Ureter (tissue), 1 donor: ENCODE data around the gene VWC2L. TPM values are rescaled to one million over a fixed set of nuclear protein-coding genes. Genes with fewer than 3 reads are reported as not detected.

ENCODE experiments used
- DNase-seq: peaks from one replicate; pipeline ENCODE4 v3.0.0-alpha.2; 2020; ENCODE audit warnings: low spot score
- total RNA-seq: library from RNA; stranded (reverse); gene quantifications from one replicate; pipeline ENCODE4 v1.2.4, GENCODE V29; 2023
- donor health status: DM: yes; HTN: yes; CAD: no.

The VWC2L gene
- total RNA-seq, 1 donor from 2014 or later: not detected

DNA sequence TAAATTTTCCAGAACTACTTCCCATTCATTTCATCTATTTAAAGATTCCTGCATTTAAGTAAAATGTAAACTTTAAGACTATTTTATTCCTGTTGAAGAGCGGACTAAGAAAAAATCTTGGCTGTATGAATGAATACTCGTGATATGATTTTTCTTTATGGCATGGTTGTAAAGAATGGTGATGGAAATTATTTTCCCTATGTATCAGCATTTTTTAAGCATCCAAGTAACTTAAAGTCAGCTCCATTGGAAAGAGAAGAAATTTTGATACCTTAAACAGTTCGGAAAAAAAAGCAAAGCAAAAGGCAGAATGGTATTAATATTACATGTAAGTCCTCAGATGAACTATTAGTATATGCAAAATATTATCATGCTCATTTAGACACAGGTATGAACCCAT is 58.9 kb downstream of the VWC2L start:
- no peak for DNase-seq

DNA sequence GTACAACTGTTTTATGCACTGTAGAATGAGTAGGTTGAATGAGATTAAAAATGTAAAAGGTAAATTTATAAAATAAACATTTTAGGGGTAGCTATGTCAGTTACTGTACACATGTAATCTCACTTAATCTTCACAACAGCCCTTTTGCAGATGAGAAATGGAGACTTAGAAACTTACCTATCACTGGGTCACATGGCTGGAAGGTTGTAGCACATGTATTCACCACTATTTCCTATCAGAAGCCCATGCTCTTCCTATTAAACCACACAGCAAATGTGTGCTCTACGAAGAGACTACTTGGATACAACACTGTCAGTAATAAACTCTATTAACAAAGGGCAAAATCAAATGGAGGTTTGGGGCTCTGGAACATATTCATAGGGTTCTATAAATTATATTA is 60.5 kb downstream of the VWC2L start:
- DNase-seq: no peak

DNA sequence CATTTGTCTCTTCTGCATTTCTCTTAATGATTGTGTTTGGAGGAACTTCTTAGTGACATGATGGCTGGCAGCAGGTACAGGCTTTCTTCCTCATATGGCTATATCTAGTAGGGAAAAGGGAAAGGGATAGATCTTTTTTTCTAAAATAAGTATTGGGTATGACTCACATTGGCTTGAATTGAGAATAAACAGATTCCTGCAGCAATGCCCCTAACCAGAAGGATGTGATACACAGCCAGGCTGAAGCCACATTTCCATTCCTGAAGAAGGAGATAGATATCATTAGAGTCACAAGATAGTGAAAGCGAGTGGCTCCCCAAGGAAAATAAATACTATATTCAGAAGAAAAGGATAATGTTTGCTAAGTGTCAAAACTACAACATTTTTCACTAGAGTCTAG is 61.1 kb downstream of the VWC2L start:
- DNase-seq: no peak

DNA sequence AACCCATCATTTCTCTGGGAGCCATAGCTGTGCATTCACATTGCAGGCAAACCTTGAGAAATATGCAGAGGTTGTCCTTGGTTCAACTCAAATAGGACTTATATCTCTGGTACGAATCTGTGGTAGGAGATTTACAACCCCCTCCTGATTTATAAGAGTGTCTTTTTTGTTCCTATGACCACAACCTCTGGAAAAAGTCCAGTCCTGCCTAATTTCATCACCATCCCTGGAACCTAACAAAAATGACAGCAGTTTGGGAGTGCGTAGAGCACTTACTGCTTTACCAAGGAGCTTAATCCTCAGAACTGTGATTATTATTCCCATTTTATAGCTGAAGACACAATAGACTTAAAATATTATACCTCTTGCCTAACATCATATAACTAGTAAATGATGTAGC is 66.5 kb downstream of the VWC2L start:
- DNase-seq: no peak

DNA sequence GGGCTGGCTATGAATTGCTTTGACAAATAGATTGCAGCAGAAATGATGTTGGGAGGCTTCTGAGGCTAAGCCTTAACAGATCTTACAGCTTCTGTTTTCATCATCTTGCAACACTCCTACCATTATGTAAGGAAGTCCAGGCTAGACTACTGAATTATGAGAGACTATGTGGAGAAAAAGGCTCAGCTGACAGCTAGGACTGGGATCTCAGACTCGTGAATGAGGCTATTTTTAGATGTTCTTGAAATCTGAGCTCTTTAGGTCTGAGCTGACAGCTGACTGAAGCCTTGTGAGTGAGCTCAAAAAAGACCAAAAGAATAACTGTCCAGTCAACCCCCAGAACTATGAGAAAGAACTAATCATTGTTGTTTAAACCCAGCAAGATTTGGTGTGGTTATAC is 70.3 kb downstream of the VWC2L start:
- DNase-seq: no peak

DNA sequence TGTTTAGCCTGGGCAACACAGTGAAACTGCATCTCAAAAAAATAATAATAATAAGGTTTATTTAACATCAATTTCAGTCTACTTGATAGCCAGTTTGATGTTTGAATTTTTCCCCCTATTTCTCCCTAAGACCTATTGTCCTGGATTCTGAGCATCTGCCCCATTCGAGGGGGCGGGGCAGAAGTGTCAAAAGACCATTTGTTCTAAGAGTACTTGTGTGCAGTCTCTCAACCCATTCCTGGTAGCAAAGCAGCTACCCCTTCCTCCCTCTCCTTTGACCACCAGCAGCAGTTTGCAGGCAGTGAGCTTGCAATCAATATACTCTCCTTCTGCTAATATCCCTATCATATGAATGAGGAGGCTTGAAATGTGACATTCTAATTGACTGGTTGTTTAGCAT is 71.9 kb downstream of the VWC2L start:
- DNase-seq: no peak

DNA sequence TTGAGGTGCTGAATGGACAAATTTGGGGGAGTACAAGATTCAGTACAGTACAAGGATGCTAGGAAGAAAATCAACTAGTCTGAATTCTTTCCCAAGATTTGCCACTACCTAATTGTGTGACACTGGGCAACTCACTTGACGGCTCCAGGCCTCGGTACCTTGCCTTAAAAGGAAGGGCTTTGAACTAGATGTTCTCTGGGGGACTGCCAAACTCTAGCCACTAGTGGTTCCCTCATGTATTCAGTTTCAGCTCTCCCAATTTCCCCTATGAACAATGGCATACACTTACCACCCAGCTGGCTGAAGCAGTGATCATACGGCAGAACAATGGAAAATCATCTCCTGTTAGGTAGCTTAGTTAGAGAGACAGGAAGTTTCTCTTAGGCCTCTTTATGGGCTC is 73.4 kb downstream of the VWC2L start:
- DNase-seq: no peak

DNA sequence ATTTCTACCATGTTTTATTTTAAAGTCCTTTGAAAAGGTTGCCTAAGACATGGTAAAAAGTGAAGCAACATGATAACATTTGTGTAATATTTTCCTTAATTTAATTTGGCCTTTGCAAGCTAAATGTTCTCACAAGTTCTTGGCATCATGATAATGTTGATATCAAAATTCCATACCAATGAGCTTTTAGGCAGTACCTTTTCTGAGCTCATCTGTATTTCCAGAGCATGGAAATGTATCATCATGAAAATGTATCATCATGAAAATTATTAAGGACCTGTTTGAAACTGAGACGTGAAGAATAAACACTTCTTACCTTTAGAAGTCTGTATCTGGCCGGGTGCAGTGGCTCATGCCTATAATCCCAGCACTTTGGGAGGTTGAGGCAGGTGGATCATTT is 73.8 kb downstream of the VWC2L start:
- DNase-seq: no peak

DNA sequence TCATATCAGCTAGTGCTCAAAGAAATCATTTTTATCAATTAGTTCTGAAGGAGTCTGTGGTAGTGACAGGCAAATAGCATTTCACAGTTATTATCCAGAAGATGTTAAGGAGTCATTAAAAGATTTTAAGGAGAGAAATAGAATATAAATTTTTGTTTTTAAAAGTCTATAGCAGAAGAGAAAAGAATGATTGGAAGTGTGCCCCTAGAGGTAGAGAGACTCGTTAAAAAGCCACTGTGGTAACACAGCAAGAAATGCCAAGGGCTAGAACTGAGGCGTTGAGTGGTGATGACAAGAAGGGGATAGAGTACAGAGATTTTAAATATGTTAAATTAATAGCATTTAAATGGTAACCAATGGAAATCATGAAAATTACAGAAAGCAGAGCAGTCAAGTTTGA is 78.3 kb downstream of the VWC2L start:
- no peak for DNase-seq

DNA sequence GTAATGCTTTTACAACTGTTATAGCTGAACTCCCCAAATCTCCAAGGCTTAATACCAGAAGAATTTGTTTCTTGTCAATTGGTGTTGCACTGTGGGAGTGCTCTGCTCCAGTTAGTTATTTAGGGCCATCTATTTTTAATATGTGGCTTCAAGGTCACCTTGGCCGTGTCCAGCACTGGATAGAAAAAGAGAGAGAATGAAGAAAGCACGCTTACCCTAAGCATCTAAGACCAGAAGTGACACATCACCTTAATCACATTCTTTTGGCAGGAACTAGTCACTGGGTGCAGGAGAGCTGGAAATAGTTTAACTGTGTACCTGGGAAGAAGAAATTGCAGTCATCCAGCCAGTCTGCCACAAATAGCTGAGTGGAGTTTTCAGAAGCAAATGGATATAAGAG is 78.8 kb downstream of the VWC2L start:
- no peak for DNase-seq

DNA sequence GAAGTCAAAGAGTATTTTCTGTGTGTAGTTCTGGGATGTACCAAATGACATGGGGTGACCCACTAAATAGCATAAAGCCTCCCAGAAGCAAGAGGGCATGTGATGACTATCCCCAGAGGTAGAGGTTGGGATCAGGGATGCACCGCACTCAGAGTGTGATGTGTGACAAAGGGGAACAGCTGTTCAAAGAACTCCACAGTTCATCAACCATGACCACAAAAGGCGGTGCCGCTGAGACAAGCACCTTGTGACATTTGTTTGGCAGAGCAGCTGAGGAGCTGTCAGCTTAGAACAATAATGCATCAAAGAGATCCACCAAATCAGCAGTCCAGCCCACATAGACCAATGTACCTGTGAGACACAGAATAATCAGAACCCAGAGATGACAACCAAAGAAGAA is 81.3 kb downstream of the VWC2L start:
- DNase-seq: no peak

DNA sequence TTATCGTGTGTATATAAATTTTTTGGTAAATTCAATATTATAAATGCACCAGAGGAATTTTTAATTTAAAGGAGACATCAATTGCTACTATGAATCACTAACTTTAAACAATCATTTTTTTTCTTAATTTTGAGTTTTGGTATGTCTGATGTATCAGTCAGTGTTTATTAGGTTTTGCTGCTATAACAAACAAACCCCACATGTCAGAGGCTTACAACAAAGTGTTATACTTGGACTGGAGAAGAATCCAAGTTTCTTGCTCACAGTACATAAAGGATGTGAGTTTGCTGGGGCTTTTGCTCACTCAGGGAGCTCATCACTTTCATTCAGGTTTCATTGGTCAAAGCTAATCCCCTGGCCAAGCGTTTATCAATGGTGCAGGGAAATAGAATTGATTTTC is 81.8 kb downstream of the VWC2L start:
- DNase-seq: no peak

DNA sequence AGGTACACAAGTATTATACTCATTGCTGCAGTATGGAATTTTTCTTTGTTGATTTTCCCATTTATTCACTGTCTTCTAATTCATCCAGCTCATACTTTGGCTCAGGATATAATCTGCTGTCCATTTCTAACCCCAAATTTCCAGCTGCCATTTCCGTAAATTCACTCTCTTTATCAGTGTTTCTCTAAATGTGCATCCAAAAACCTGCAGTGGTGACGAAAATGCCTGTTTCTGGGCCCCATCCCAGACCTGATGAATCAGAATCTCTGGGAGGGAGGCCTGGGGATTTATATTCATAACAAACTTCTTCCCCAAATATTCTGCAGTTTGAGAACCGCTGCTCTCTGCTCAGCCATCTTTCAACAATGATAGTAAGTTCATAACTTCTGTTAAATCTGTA is 86.6 kb downstream of the VWC2L start:
- no peak for DNase-seq

DNA sequence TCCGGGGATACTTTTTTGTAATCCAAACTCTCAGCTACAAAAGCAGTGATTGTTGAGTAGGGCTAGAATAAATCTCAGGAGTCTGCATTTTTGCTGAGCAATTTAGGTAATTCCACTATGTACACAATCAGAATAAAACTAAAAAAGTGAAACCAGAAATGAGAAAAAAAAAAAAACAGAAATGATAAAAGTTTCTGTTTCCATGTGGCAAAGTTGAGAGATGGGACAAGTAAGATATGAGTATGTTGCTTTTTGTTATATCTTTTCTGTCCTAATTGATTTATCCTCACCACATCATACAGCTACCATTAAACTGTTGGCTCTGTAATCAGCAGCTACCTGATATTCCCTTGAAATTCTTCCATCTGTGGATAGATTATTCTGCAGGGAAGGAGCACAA is 92.7 kb downstream of the VWC2L start:
- no peak for DNase-seq

DNA sequence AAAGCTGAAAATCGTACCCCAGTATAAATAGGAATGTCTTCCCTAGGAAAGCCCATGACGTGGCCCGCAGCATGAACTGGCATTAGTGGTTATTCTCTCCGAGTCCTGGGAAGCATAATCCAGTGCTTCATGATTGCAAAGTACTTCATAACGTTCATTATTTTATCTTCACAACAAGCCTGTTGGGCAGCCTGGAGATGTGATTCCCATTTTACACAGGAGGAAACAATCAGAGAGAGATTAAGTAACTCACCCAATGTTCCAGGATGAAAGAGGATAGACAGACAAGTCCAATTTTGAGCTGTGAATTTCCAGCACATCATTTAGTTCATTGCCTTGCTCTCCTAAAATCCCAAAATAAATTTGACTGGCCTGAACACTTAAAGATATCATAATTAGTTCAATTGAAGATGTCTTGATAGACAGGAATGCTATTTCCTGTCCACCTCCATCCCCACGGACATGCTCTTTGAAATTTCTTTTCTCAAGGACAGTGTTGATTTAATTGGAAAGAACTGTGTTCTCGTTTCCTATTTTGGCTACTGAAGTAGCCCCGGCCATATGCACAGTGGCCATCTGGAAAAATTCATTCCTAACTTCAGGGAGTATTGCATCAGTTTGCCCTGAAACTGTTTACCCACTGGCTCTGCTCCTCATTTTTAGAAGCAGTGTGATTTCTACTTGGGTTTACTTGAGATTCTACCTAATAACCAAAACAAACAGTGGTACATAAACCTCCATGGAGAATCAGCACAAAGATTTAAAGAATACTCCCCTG is 93.9 kb downstream of the VWC2L start:
- no peak for DNase-seq

DNA sequence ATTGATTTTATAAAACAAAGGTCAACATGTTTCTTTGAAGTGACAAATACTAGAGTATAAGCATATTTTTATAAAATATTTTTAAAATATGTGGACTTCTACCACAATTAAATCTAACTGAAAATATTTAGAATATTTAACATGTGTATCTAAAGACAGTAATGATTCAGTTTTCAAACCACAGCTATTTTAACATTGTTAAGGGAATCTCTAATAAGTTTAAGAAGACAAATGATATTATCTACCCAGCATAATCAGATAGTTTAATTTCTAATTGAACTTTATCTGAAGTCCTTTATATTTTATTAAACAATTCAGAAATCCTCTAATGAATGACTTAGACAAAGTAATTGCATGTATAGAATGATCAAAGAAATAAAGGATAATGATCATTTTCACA is 96.2 kb downstream of the VWC2L start:
- no peak for DNase-seq

DNA sequence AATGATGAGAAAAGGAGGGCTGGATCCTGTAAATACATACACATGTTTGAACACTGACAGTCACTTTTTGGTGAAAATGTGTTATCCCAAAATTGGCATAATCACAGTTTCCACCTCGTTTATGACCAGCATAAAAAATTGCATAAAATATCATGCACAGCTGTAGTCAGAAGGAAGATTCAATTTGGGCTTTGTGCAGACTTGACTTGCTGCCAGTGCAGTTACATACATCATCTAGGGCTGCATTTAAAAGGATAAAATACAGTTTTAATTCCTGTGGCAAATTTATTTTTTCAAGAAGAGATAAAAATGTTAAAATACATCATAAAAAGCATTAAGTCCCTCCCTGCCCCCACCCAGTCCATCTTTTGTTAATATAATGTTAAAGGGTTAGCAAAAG is 103.8 kb downstream of the VWC2L start:
- no peak for DNase-seq

DNA sequence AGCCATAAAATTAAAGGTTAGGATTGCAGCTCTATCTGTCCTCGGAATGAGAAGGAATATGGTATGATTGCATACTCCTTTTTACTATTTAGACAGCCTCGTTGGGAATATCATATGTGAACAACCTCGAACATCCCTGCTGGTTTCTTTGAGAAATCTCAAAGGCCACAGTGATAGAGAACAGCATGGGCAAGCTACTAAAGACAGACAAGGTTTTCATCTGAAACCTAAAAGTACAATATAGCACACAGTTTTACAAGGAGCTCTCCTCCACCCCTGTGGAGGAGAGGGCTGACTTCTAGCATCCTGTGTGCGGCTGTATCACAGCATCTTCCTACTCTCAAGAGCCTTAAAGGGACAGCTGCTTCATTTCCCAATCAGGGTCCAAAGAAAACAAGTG is 104.3 kb downstream of the VWC2L start:
- DNase-seq: no peak

DNA sequence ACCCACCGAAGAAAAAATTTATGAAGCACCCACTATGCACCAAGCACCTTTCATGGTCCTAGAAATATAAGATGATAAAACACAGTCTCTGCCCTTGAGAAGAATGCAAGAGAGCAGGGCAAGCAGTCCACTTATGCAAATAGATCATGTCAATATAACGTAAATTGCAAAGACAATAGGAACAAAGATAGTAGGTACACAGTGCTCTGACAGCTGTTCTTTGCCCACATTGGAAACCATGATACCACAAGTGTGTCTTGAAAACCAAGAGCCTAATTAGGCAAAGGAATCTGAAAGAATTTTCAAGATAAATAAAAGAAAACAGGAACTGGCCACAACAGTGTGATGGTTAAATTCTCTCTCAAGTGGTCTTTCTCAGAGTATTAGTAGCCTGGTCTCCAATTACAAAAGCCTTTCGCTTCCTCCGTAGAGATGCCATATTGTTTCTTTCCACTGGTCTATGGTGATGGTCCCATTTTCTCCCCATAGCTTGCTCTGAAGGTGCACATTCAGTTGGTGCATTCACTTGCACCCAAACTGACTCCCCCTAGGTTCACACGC is 108.5 kb downstream of the VWC2L start:
- DNase-seq: no peak

DNA sequence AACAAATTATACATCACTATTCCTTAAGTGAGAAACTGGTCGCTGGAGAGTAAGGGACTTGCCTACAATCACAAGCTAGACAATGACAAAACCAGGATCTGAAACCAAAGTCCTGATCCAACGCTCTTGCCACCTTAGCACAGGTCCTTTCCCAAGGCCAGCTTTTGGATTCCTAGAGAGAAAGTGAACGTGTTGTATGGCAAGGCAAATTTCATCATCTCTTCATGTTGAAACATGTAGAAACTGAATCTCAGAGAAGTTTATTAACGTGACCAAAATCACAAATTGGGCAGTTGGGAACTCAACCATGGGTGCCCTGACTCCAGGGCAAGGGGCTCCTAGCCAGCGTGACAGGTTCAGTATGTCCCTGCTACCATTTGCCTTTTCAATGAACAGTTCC is 118.2 kb downstream of the VWC2L start:
- no peak for DNase-seq

DNA sequence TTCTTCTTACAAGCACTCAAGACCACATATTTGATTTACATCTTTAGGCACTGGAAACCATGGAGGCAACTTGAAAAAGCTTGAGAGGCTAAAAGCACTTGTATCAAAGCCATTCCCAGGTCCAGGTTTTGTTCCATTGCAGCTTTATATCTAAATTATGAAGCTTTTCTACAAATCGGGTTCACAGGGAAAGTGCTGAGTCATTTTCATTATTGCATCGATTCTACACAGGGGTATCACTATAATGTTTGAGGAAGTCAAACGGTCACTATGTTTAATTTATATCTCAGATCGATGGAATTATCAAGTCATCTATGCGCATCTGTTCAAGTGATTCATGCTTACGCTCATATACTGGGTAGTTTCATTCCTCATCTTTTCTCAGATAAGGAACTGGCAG is 118.7 kb downstream of the VWC2L start:
- no peak for DNase-seq

DNA sequence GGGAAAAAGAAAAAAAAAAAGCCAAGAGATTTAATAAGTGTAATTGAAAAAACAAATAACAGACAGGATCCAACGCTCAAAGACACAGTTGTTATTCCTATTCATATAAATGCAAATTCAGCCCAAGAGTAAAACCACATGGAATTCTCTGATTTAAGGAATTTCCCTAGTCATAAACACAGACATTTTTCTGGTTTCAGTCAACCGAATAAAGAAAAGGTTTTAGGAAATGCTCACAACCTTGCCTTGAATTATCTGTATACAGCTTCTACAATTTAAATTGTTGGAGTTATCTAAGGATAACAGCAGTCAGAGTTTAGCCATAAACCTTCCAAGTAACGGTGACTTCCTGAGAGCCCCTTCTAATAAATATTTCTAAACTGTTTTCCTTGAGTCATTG is 122.7 kb downstream of the VWC2L start:
- no peak for DNase-seq

DNA sequence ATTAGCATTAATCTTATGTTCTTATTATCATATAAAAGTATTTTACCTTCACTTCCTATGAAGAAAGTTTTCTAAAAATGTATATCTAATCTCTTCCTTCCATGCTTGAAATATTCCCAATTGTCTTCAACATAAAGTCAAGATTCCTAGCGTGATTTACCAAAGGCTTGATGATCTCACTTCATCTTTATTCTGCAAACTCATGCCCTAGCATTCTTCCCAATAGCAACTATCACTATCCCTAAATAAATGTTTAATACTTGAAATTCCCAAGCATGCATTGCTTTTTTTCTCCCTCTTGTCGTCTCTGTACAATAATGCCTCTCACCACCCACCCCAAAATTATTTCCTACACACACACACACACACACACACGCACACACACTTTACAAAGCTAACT is 125.8 kb downstream of the VWC2L start:
- DNase-seq: no peak

DNA sequence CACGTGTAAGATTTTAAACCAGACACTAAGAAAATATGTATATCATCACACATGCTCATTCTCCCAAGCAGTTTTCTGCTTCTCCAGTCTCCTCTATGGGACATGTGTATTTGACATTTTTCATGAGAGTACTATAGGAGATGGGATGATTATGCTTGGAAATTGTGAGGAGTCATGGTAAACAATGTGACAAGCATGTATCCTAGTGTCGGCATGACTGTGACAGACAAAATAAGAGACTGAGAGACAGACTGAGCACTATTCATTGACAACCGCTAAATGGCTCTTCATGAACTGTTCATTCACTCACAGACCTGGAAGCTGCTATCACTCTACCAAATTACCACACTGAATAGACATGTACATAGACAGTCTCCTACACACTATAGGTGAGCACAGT is 127.1 kb downstream of the VWC2L start:
- no peak for DNase-seq
